ENCODE data around the gene XPO1.

- TF ChIP-seq POLR2AphosphoS5 (IDR thresholded peaks at IDR 0.05): no peak
- no peak for TF ChIP-seq CTCF (IDR thresholded peaks at IDR 0.05 in 8 of 11, conservative IDR thresholded peaks at IDR 0.05 in 3 of 11)
- no peak for TF ChIP-seq POLR2A (IDR thresholded peaks at IDR 0.05)
Measured at GRCh38 chr2:61465045-61465444, 73.1 kb downstream of the XPO1 start.
